Activated CD4-positive, alpha-beta T cell treated with anti-CD3 and anti-CD28 coated beads, Interleukin-2, amount 50 U/mL, for 4 hours (primary cell): ENCODE data around the gene TRIP10.

ENCODE experiments used
- DNase-seq, 2 experiments: peaks; one replicate each; pipeline ENCODE4 v3.0.0-alpha.2; 2020

TRIP10 gene

GRCh38 chr19:6712692-6713670, 26.5 kb upstream of the TRIP10 start:
- no peak for DNase-seq

GRCh38 chr19:6713773-6714692, 25.4 kb upstream of the TRIP10 start:
- no peak for DNase-seq

GRCh38 chr19:6714749-6715555, 24.5 kb upstream of the TRIP10 start:
- DNase-seq = no peak

- no peak for DNase-seq
Measured at GRCh38 chr19:6716610-6716970, 22.9 kb upstream of the TRIP10 start.

- no peak for DNase-seq
Measured at GRCh38 chr19:6717036-6717435, 22.4 kb upstream of the TRIP10 start.

GRCh38 chr19:6717441-6717971, 22.0 kb upstream of the TRIP10 start:
- DNase-seq = no peak

GRCh38 chr19:6718111-6718740, 21.3 kb upstream of the TRIP10 start:
- DNase-seq = no peak

- DNase-seq = no peak
Measured at GRCh38 chr19:6718741-6719539, 20.5 kb upstream of the TRIP10 start.

- no peak for DNase-seq
Measured at GRCh38 chr19:6719540-6719861, 20.0 kb upstream of the TRIP10 start.

- no peak for DNase-seq
Measured at GRCh38 chr19:6719992-6720368, 19.5 kb upstream of the TRIP10 start.

- no peak for DNase-seq
Measured at GRCh38 chr19:6720369-6721137, 18.9 kb upstream of the TRIP10 start, which contains the start of gene C3. TSS of gene C3 (minus strand) at chr19:6720650. CDS start at chr19:6720589, 61 bp downstream.

GRCh38 chr19:6721138-6721474, 18.4 kb upstream of the TRIP10 start:
- no peak for DNase-seq

GRCh38 chr19:6721773-6722172, 17.7 kb upstream of the TRIP10 start:
- DNase-seq = no peak

GRCh38 chr19:6723108-6723618, 16.3 kb upstream of the TRIP10 start:
- DNase-seq = no peak

- DNase-seq = no peak
Measured at GRCh38 chr19:6723738-6724137, 15.7 kb upstream of the TRIP10 start.

- DNase-seq = no peak
Measured at GRCh38 chr19:6724631-6725492, 14.6 kb upstream of the TRIP10 start.

GRCh38 chr19:6725513-6726231, 13.8 kb upstream of the TRIP10 start:
- DNase-seq = no peak

GRCh38 chr19:6728346-6728745, 11.1 kb upstream of the TRIP10 start:
- DNase-seq = no peak
